Body of pancreas (tissue), 4 donors: ENCODE data around the gene DAB1.

Experiments used
- CTCF ChIP-seq, 7 experiments: fragments of 450-650 bp in 4 of 7; fragments of 200-600 bp in 3 of 7; sonication (generic) in 3 of 7; IDR thresholded peaks; one replicate each; pipeline ENCODE4 v1.5.1; 2016 to 2019; ENCODE audit warnings: antibody characterized with exemption in 7 of 7
- POLR2A ChIP-seq, 3 donors: fragments of 450-650 bp; IDR thresholded peaks; one replicate each; pipeline ENCODE4 v1.6.1; 2016; ENCODE audit warnings: antibody characterized with exemption in 3 of 3, mild to moderate bottlenecking in 2 of 3

GRCh38 chr1:56965916-56966697 is 457.8 kb downstream of the DAB1 start, which contains the start of gene C8B:
- TF ChIP-seq CTCF (IDR thresholded peaks at IDR 0.05) (no peak), POLR2A (IDR thresholded peaks at IDR 0.05) (no peak)
